HG03571 (cell line): Measurements from ENCODE around the gene TNS4.

ENCODE experiments used
- ATAC-seq: cut with Tn5 transposase; IDR thresholded peaks from one replicate; pipeline ENCODE4 v1.9.1; 2021; ENCODE audit not compliant: unreplicated experiment

TNS4 gene

DNA sequence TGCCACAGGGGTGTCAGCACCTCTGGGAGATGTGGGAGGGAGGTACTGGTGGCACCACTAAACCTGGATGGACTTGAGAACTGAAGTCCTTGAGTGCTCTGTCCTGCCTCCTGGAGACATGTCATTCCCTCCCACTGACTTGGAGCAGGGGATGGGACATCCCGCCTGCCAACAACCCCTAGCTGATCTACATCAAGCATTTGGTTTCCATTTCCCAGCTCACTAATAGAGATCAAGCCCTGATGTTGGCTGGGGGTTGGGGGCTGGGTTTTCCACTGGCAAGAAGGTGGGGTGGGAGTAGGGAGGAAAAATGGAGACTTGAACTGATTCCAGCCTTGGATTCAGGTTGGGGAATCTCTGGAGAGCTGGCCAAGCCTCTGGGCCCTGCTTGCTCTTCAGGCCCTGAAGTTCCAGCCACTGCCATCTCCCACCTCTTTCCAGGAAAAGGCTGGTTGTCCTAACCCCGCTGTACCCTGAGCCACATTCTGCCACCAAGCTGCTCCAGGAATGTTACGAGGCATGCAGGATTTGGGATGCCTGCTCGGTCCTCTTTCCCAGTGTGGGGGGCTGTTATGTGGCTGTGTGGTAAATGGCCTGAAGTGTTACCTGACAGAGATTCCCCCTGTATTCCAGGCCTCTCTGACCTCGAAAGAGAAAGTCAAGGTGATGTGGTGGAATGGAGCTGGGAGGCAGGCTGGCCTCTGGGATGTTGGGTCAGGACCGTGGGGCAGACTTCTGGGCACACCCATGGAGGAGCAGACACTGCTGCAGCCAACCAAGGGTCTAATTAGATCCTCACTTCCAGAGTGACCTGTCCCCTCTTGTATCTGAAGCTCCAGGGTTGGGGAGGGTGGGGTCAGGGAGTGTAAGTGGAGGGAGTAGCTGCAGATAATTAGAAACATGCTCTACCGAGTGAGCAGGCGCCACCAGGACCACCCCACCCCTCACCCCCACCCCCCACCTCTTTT, 41.5 kb downstream of the TNS4 start:
- no peak for ATAC-seq

DNA sequence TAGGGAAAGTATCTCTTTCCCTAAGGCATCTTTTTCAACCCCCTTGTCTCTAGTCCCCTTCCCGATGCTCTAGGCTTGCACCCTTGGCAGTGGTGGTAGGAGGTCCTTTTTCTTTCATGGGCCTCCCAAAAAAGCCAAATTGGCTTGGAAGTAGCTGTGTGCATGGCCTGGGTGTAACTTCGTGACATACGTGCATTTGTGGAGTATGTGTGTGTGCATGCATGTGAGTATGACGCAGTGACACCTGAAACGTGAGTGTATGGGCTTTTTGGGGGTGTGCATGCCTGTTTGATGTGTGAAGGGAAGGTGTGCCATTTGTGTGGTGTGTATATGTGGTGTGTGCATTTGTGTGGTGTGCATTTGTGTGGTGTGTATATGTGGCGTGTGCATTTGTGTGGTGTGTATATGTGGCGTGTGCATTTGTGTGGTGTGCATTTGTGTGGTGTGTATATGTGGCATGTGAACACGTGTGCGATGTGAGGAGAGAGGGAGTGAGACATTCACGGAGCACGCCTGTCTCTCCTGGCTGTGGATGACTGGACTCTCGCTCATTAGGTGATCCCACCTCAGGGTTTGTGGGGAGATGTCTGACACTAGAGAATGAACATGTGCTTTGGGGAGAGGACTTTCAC, 42.5 kb downstream of the TNS4 start:
- ATAC-seq, result no peak

DNA sequence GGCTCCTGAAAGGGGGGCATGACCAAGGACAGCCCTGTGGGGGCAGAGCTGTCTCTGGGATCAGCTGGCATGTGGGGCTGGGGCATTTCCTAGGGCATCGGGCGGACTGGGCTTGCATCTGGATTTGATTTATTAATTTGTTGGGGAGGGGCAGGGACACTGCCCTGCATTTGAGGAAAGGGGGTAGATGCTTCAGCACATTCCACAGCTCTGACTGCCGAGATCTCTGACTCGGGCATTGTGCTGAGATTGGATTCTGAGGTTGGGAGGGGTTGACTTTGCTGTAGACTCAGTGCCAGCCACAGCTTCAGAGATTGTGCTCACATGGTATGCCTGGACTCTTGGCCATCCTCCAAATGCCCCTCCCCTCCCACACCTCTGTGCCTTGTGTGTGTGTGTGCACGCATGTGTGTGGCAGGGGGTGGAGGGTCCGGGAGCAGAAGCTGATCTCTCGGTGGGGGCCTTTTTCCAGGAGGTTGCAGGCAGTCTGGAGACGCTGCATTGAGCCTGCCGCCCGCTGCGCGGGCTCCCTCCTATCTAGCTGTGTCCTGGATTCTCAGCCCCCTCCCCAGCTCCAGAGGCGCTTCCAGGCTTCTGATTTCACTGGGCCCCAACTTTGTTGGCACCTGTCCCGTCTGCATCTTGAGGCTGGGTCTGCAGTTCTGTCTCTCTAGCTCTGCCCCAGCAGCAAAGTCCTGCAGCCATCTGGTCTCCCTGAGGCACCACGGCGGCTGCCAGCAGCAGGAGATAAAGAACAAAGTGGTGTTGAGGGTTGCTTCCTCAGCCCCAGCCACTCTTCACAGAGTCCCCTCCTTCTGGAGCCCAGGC, 43.2 kb downstream of the TNS4 start:
- no peak for ATAC-seq

DNA sequence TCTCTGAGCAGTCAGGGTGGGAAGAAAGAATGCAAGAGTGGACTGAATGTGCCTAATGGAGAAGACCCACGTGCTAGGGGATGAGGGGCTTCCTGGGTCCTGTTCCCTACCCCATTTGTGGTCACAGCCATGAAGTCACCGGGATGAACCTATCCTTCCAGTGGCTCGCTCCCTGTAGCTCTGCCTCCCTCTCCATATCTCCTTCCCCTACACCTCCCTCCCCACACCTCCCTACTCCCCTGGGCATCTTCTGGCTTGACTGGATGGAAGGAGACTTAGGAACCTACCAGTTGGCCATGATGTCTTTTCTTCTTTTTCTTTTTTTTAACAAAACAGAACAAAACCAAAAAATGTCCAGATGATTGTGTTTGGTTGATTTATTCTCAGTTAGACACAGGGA, 44.1 kb downstream of the TNS4 start:
- no peak for ATAC-seq

DNA sequence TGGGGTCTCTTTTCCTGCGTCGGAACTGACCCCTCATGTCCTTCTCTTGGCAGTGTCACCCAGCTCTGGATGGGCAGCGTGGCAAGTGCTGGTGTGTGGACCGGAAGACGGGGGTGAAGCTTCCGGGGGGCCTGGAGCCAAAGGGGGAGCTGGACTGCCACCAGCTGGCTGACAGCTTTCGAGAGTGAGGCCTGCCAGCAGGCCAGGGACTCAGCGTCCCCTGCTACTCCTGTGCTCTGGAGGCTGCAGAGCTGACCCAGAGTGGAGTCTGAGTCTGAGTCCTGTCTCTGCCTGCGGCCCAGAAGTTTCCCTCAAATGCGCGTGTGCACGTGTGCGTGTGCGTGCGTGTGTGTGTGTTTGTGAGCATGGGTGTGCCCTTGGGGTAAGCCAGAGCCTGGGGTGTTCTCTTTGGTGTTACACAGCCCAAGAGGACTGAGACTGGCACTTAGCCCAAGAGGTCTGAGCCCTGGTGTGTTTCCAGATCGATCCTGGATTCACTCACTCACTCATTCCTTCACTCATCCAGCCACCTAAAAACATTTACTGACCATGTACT, 44.9 kb downstream of the TNS4 start:
- no peak for ATAC-seq

DNA sequence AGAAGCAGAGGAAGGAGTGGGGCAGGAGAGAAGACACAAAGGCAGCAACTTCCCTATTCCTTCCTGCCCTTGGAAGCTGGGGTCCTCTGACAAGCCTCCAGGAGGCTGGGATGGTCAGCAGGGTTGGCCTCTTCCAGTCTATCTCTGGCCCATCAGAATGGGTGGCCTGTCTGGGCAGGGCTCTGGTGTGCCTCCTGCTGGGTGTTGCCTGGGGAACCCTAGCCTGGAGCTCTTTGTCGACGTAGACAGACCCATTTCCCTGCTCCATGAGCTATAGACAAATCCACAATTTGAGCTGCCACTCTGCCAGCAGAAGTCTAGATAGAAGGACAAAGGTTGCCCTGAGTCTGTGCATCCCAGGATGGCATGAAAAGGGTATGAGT, 46.8 kb downstream of the TNS4 start:
- no peak for ATAC-seq

DNA sequence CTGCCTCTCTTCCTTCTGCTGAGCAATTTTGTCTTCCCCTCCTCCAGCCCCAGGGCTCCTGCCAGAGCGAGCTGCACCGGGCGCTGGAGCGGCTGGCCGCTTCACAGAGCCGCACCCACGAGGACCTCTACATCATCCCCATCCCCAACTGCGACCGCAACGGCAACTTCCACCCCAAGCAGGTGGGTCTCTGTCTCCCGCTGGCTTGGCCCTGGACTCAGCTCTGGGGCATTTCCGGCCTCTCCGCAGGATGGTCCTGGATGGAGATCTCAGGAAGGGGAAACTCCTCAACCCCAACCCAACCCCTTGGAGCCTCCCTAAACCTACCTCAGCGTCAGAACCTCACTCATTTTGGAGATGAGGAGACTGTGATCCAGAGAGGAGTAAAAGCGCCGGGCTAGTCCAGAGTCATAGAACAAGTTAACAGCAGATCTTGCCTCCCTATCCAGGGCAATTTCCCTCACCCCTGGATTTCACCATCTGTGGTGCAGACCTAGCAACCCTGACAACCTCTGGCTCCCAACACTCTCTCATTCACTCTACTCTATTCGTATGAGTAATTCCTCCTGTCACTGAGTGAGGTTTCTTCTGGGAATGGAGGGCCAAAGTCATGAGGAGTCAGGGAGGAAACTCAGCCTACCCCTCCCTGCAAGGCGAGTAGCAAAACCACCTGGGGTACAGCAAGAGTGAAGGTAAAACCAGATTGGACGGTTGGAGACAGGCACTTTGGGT, 47.4 kb downstream of the TNS4 start:
- no peak for ATAC-seq

DNA sequence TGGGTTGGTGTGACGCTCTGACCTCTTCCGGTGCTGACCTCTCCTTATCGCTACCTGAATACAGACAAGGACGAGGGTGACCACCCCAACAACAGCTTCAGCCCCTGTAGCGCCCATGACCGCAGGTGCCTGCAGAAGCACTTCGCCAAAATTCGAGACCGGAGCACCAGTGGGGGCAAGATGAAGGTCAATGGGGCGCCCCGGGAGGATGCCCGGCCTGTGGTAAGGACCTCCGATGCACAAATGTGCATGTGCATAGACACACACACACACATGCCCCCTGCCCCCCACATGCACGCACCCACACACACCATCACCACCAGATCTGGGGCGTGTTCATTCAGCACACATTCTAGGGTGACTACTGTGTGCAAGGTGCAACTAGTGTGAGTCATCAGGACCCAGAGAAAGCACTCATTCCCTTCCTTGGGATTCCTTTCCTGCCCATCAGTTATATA, 48.5 kb downstream of the TNS4 start:
- ATAC-seq, result no peak

DNA sequence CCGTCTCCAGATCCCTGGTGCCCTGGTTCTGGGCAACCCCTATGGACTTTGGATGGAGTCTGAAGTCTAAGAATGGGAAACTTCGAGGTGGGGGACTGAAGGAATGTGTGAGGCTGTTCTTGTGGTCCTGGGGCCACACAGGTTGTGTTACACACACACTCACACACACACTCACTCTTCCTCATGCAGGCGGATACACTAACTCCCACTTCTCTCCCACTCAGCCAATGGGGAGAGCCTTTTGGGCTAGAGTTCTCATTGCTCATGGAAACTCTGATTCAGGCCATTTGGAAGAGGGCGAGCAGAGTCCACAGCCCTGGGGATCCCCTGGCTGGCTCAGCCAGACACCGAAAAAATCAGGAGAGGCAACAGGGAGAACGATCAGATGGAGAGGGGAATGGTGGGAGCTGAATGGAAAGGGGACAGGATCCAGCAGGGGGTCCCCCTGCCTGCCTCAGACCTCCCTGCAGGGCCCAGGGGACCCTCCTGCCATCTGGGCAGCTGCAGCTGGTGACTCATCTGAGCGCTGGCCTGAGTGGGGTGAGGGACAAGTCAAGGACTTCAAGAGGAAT, 49.1 kb downstream of the TNS4 start:
- ATAC-seq, result no peak

DNA sequence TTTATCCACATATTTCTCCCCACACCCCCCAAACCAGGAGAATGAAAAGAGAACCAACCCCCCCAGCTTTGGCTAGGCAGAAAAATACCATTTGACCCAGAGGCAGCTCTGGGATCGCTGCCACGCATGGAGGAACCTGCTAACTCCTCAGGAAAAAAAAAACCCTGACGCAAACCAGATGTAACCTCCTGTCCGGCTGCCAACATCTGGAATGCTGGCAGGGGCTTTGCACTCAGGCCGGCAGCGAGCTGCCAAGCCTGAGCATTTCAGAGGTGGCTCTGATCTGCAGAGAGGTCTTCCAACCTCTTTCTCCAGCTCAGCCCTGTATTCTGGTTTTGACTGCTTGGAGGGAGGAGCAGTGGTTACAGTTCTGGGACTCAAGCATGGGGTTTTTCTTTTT, 50.0 kb downstream of the TNS4 start:
- no peak for ATAC-seq

DNA sequence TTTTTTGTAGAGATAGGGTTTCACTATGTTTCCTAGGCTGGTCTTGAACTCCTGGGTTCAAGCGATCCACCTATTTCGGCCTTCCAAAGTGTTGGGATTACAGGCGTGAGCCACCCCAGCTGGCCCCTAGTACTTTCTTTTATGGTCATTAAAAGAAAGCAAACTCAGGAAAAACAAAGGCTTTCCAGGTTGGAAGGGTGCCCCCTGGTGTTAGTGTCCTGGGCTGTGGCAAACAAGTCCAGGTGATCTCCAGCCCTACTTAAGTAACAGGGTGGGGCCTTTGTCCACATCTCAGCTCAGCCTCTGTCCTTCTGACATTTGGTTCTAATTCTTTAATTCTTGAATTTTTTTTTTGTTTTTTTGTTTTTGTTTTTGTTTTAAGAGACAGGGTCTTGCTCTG, 51.2 kb downstream of the TNS4 start:
- no peak for ATAC-seq

DNA sequence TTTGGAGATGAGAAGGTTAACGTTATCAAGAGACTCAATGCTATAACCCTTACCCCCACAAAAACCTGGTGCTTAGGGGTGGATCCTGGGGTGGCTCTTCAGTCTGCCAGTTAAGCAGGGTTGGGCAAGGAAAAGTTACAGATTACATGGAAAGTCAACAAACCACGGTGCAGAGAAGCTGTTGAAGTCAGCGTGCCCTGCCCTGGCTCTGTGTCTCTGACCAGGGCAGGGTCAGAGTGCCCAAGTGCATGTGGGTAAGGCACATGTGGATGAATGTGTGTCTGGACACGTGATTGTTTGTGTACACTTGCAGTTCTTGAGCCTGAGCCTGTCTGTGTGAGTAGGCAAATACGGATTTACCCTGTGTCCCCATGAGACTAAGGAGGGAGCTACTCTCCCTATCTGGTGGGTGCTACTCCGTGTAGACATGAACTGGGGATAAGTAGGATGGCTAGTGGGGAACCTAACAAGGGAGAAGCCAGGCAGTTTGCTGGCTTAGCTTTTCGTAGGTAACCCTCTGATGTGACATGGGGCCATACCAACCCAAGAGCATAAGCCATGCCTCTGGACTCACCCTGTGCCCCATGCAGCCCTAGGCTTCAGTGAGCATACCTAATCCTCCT, 52.7 kb downstream of the TNS4 start:
- no peak for ATAC-seq

DNA sequence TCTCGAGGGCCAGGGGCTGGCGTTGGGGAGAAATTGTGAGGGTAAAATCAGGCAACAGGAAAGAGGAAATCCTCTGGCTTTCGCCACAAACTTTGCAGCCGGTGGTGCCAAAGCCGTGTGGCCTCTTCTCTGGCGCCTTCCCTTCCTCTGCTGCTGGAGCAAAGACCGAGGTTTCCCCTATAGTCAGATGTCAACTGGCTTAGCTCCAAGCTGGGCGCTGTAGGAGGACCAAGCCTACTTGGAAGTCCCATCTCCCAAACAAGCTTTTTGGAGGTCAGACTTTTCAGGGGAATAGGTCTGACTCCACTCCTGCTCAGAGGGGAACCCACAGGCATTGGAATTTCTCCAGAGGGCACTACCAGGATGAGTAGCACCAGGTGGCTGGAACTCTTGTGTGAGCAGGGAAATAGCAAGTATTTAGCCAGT, 53.2 kb downstream of the TNS4 start:
- ATAC-seq, result no peak

DNA sequence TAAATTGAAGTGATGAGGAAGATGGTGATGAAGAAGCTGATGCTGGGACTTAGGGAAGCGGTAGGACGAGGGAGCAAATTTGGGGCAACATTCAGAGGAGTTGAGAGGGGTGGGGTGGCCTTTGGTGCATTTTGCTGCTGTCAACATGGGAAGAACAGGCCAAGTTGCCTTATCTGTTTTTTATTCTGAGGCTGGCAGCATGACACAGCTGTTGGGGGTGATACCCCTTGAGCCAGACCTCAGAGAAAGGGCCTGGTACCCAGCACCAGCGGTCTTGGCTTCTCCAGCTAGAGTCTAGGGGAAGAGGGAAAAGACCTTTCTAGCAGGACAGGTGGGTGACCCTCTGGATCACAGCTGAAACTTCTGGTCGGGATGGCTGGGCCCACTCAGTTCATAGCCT, 53.6 kb downstream of the TNS4 start:
- ATAC-seq, result no peak

DNA sequence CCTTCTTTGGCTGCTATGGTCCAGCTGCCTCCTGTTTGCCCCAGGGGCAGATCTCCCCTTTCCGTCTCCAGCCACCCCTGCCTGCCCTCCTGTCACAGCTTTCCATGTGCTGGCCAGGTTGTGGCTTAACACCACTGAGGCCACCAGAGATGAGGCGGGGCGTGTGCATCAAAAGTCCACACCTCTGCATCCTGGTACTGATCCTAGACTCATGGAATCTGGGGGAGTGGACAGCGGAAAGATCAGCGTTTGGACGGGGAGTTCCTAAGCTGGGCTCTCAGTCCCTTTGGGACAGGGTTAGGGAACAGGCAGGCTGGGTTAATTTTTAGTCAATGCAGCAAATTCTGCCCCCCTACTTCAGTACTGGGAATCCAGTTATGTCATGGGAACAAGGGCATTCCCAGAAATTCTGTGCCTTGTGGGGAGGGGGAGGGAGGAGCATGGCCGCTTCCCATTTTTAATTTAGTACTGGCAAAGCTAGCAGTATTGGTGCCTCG, 54.2 kb downstream of the TNS4 start:
- no peak for ATAC-seq

DNA sequence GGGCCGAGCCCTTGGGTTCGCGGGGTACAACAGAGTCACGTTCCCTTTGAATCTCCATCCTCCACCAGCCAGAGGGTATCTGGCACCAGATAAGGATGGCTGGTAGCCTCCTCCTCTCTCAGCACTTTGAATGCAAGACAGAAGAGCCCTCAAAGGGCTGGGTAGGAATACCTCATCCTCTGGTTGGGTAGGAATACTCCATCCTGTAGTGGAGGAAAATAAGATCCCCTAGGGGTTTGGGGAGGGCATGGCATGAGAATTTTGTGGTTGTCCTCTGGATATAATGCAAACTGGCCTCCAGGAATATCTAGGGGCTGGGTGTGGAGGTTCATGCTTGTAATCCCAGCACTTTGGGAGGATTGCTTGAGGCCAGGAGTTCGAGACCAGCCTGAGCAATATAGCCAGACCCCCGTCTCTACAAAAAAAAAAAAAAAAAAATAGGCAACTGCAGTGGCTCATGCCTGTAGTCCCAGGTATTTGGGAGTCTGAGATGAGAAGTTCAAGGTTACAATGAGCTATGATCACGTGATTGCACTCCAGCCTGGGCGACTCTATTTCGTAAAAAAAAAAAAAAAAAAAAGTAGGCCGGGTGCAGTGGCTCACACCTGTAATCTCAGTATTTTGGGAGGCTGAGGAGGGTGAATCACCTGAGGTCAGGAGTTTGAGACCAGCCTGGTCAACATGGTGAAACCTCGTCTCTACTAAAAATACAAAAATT, 55.5 kb downstream of the TNS4 start:
- ATAC-seq, result no peak

DNA sequence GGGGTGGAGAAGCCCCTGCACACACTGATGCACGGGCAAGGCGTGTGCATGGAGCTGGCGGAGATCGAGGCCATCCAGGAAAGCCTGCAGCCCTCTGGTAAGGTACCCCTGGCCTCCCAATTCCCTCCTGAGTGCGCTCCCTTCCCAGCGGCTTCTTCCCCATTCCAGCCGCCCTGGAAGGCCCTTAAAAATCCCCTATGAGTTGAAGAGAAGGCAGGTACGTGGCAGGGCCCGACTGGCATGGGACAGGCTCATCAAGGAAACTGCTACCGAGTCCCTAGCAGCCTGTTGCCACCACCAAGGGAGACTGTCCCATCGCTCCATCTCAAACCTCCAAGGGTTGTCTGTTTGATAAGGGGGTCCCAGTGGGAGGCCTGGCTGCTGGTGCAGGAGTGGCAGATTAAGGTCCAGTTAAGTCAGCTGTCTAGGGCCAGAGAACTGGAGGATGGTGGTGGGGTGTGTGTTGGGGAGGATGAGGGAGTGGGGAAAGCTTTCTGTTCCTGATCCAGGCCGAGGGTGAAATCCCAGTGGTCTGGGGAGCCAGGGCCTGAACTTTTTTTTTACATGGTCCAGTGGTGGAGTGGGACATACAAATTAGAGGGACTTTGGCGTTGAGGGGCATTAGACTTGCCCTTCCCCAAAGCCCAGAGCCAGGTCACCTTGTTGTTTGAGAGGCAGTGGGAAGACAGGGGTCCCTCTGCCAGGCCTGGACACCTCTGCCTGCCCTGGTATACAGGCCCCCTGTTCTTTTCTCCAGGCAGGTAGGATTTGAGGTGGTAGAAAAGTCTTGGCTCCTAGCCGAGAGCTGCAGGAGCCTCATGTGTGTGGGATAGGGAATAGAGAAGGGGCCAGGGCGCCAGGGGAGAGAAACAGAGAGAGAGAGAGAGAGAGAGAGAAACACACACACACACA, 57.2 kb downstream of the TNS4 start:
- no peak for ATAC-seq
